Mammary epithelial cell (primary cell): Measurements from ENCODE around the gene DMD.

ENCODE experiments used
- CTCF ChIP-seq, 2 donors: IDR thresholded peaks in 1 of 2; conservative IDR thresholded peaks in 1 of 2; 2 replicates each; pipeline ENCODE4 v1.5.1; 2011 to 2012; ENCODE audit warnings: inconsistent platforms in 2 of 2, low read length in 2 of 2, mild to moderate bottlenecking in 2 of 2, control low read depth in 1 of 2, low read depth in 1 of 2; ENCODE audit not compliant: insufficient read depth in 1 of 2; ENCODE audit errors: extremely low read depth in 1 of 2
- EZH2 ChIP-seq: IDR thresholded peaks from 2 replicates; pipeline ENCODE4 v1.6.1; 2012; ENCODE audit warnings: low read length, inconsistent platforms, borderline replicate concordance

- TF ChIP-seq CTCF (conservative IDR thresholded peaks at IDR 0.05 in 1 of 2, IDR thresholded peaks at IDR 0.05 in 1 of 2; ENCODE audit: extremely low read depth in 1 of 2, insufficient read depth in 1 of 2, low read depth in 1 of 2, low read length in 2 of 2) (no peak), EZH2 (no peak)
Observed at GRCh38 chrX:32852203-32852602, 359.1 kb downstream of the DMD start.
